GM21390 (cell line): ENCODE results near the gene UTP11.
"Not testable (repeated sequence)": the region's sequence is repeated elsewhere in the genome, so short reads cannot be mapped to it uniquely, and the experiment has no call there.

Source experiments
- ATAC-seq: cut with Tn5 transposase; IDR thresholded peaks from one replicate; pipeline ENCODE4 v1.9.1; 2021; ENCODE audit not compliant: unreplicated experiment

The UTP11 gene, protein sequence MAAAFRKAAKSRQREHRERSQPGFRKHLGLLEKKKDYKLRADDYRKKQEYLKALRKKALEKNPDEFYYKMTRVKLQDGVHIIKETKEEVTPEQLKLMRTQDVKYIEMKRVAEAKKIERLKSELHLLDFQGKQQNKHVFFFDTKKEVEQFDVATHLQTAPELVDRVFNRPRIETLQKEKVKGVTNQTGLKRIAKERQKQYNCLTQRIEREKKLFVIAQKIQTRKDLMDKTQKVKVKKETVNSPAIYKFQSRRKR

DNA sequence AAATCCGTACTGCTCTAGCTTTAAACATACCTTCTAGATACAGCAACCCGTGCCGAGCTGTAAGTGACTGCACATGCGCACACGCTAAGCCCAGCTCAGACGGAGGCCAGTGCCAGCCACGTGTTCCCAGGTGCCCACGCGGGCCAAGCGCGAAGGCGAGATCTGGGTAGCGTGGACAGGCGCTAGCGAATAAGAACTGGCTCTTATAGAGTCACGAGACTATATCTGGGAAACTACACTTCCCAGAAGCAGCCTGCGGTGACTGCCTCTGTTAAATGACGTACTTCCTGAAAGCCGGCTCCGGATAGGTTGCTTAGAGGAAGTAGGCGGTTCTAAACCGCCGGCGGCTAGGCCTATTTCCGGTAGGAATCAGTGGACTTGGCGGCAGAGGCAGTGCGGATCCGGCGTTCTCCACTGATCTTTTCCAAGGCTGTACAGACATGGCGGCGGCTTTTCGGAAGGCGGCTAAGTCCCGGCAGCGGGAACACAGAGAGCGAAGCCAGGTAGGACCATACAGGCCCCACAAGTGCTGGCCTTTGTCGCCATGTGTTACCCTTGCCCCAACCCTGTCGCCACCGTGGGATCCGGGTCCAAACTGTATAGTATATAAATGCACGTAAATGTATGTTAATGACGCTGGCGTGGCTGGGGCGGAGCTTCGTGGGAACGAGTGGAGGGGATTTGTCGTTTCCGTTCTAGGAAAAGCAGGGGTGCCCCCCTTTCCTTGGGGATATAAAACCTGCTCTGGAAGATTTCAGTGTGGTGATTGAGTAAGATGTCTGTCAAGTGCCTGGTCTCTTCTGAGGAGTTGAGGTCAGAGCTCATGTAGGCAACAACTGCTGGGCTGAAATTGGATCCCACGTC, at the start of gene UTP11:
Gene UTP11, plus strand, starts transcription at position 372 of the 864 bp plus-strand sequence. Its CDS starts 69 bp downstream, at position 441.
- peak; percentile 94 for ATAC-seq

DNA sequence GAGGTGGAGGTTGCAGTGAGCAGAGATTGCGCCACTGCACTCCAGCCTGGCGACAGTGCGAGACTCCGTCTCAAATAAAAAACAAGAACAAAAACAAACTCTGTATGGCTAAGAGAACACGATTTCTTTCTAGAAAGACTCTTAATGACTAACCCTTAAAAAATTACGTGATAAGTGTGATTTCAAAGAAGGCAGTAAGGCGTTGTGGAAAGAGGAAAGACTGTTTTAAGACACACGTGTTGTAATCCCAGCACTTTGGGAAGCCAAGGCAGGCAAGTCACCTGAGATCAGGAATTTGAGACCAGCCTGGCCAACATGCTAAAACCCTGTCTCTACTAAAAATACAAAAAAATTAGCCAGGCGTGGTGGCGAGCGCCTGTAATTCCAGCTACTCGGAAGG, 48.4 kb upstream of the UTP11 start:
- not testable (repeated sequence) for ATAC-seq

DNA sequence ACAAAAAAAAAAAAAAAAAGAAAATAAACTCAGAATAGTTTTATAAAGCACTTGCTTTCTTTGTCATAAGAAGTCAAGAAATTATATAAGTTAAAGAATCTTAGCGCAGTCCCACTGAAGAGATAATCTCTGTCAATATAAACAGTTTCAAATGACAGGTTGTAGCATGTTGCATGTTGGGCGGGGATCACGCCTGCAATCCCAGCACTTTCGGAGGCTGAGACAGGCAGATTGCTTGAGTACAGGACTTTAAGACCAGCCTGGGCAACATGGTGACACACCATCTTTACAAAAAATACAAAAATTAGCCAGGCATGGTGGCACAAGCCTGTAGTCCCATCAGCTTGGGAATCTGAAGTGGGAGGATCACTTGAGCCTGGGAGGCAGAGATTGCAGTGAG, 47.2 kb upstream of the UTP11 start:
- no peak for ATAC-seq

DNA sequence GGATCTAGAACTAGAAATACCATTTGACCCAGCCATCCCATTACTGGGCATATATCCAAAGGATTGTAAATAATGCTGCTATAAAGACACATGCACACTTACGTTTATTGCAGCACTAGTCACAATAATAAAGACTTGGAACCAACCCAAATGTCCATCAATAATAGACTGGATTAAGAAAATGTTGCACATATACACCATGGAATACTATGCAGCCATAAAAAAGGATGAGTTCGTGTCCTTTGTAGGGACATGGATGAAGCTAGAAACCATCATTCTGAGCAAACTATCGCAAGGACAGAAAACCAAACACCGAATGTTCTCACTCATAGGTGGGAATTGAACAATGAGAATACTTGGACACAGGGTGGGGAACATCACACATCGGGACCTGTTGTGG, 38.9 kb upstream of the UTP11 start:
- ATAC-seq: not testable (repeated sequence)

DNA sequence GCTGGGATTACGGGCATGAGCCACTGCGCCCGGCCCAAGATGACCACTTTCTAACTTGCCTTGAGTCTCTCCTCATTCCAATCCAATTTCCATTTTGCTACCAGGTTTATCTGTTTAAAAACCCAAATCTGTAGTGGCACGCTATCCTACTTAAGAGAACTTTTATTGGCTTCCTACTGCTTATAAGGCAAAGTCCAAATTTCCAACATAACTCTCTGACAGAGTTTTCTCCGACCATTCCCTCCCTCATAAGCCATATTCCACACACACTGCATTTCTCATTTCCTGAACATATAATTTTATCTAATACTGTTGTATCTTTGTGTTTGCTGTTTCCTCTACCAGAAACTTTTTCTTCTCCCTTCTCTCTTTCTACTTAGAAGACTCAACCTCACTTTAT, 38.0 kb upstream of the UTP11 start:
- no peak for ATAC-seq

DNA sequence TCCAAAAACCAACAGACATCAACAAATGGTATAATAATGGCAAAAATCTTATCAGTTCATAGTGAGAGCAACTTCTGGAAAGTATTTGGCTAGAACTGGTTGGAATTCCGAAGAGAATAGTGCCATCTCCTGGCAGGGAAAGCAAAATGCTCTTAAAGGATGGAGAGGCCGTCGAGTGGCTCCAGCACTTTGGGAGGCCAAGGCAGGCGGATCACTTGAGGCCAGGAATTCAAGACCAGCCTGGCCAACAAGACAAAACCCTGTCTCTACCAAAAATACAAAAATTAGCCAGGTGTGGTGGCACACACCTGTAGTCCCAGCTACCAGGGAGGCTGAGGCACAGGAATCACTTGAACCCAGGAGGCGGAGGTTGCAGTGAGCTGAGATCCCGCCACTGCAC, 37.5 kb upstream of the UTP11 start:
- ATAC-seq: not testable (repeated sequence)

DNA sequence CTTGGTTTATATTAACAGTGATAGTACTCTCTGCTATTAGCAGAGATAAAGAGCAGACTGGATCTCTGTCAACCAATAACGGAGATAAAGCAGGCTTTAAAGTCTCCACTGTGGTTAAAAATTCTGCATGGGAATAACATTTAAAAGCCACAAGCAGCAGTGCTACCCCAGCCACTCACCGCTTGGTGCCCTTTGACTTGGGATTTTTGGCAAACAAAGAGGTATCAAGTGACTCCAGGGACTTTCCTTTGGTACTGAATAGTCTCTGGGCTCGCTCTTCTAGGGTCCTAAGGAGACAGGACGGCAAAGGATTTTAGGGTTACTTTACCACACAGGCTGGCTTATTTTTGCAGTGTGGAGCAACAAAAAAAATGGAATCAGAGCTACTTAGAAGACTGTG, 34.0 kb upstream of the UTP11 start:
- no peak for ATAC-seq

DNA sequence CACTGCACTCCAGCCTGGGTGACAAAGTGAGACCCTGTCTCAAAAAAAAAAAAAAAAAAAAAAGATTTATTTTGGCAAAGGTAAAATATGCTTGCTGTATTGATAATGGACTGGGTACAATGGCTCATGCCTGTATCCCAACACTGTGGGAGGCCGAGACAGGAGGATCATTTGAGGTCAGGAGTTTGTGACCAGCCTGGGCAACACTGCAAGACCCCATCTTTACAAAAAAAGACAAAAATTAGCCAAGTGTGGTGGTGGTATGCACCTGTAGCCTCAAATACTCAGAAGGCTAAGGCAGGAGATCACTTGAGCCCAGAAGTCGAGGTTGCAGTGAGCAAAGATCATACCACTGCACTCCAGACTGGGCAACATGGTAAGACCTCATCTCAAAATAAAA, 29.0 kb upstream of the UTP11 start:
- no peak for ATAC-seq

DNA sequence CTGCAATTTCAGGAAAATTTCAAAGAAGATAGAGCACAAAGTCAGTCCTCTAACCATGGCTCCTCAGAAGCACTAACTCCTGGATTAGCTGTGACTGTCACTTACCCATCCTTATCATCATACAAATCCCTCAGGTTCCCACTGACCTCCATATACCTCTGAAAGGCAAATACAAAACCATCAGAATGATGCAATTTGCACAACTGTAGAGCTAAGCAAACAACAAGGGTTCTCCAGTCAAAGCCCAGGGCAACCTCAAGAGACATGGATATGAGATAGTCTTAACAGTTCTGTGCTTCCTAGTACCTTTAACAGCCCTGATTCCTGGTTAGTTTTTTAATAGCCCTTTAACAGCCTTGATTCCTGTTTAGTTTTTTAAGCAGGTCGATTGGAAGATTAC, 24.9 kb upstream of the UTP11 start:
- ATAC-seq: no peak

DNA sequence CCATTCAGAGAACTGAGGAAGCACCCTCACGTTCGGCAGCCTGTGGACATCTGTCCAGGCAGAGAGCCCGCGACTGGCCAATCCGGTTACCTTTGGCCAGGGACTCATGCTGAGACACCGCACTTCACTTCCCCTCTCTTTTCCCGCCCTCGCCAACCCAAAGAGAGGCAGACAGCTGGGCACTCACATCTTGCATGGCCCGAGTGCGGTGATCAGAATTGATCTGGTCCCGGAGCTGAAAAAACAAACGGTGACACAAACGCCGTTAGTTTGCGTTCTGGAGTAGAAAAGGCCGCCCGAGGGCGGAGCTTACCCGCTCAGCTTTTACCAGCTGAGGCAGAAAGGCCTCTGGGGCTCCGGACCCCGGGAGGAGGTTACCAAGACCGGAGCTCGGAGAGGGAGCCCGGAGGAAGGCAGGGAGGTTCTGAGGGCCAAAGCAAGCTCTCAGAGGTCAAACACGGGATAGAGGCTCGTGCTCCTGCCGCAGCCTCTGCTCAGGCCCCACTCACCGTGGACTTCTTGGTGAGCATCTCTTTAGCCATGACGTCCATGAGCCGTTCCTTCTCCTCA, 23.1 kb upstream of the UTP11 start:
- ATAC-seq: peak; percentile 26

DNA sequence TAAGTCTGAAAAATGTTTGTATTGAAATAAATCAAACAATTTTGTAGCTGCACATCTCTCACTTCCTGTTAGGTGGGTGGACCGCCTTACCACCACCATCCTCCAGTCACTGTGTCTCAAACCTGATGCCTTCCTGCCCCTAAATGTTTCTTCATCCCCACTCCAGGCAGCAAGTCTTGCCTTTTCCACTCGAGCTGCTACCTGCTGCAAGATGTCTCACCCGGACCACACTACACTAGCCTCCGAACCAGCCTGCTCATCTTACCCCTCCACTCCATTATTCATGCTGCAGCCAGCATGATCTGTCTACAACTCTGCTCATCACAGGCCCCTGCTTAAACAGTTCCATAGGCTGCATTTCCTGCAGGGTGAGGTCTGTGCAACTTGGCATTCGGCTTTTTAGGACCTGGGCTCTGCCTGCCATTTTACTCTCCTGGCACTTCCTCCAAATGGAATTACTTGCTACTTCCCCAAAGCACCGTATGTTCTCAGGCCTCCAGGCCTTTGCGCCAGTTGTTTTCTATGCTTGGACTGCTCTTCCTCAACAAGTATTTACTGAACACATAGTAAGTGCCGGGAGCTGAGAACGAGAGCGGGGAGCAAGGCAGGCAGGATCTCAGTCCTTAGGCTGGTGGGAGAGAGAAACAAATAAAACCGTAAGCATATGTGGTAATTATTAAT, 17.5 kb upstream of the UTP11 start:
- ATAC-seq: no peak

DNA sequence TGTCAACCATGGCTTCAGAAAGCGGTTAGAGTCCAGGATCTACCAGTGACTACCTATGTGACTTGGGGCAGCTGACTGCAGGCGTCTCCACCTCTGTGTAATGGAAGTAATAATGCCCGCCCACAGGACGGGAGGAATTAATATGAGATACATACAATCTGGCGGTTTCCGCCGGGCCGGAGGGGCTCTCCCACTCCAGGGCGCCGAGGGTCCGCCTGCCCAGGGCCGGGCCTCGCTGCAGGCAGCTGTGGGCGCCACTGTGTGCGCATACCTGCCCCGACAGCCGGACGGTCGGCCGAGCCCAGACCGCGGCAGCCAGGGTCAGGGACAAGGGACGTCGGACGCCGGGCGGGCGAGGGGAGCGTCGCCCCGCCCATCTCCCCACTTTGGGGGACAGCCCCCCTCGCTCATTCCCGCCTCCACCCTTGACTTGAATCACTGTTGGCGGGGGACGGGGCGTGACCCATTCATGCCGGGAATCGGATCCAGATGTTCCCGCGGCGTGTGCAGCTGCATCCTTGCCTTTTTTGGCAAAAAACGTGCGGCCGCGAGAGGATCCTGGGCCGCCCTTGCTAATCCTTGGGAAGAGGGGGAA, 16.7 kb upstream of the UTP11 start:
- ATAC-seq: no peak

DNA sequence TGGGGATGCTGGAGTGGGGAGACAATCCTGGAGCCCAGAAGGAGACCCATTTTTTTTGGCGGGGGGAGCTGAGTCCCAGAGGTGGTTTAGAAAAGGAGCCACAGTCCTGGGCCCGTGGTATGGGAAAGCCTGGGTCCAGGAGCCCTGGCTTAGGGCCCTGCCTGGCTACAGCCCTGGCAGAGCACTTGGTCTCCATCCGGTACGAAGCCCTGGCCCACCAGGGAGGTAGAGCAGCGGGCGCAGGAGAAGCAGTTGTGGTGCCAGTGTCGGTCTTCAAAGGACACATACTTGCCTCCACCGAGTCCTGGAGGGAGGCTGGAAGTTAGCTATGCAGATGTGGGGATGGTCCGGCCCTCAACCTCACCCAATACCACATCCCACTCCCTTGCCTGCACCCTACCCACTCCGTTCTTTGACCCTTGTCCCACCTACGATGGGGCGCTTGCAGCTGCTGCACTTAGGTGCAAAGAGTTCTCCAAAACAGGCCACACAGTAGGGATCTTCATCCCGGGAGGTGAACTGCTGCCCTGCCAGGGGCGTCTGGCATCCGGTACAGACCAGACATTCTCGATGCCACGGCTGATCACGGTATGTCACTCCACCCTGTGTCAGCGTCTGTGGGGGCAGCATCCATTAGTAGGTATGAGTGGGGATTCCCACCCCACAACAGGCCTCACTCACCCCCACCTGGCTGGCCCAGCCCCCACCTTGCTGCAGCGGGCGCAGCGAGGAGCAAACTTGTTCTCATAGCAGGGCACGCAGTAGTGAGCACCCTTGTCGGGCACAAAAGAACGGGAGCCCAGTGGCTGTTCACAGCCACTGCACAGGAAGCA, 15.1 kb upstream of the UTP11 start:
- ATAC-seq: no peak

DNA sequence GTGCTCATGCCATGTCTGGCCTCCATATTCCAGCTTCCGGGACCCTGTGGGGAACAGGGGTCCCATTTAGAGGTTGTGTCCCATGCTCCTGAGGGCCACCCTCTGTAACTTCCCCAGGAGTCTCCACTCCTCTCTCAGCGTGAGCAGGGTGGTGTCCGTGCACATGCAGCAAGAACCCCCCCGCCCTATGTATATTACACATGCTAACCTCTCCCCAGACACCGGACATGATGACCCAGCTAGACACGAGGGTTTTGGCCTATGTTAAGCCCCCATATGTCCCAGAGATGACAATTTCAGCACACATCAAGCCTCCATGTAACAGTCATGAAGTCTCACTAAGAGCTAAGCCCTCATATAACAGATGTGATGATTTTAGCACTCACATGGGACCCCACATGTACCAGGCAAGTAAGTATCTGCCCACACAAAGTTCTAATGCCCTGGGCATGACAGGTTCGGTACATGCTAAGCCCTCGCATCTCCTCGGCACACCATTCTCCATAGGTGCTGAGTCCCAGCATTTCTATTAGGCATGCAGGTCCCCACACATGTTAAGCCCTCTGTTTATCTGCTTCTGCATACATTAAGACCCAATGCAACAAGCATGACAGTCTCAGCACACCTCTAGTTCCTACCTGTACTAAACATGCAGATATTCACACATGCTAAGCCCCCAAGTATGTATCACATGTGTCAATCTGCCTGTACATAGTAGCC, 14.3 kb upstream of the UTP11 start:
- no peak for ATAC-seq

DNA sequence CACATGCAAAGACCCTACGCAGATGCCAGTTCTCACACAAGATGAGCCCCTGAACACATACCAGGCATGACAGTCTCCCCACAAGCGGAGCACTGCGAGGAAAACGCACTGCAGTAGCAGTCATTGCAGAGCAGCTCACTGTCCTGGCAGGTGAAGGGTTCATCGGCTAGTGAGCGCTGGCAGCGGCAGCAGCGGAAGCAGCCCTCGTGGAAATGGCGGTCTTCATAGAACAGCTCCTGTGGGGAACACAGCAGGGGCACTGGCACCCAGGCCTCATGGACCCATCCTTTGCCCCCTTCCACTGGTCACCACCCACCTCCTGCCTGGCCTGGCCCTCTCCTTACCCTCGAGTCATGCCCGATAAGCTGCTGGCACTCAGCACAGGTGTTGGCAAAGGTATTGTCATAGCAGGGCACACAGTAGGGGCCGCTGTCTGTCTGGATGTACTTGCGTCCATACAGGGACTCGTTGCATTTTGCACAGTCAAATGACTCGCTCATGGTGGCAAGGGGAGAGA, 13.6 kb upstream of the UTP11 start:
- ATAC-seq: no peak

DNA sequence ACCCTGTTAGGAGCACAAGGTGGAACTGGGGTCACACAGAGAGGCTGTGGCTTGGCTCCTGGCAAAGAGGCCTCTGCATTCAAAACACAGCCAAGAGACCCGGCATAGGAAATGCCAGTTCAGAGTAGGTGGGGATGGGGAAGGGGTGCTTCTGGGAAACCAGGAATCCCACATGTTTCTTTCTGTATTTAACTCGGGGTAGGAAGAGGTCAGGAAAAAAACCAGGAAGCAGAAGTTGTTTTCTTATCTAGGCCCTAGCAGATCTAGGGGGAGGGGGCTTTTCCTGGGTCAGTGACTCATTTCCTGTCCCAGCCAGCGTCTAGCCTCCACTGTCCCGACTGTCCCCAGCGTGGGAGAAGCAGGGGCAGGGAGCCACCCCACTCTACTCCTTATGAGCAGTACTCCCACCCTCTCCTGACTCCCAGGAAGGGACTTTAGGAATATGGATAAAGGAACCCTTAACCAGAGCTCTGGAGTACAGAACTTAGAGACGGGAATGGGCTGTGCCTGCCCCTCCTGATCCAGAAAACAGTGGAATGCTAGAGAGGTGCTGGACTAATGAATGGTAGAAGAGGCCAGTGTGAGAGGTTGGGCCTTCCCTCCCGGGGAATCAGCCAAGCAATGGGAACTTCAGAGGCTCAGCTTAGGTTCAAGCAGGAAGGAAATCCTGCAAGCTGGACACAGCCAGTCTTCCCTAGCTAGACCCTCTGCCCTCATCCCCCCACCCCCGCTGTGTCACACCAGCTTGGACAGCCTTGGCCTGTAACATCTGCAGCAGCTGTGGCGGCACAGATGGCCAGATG, 12.9 kb upstream of the UTP11 start:
- no peak for ATAC-seq

DNA sequence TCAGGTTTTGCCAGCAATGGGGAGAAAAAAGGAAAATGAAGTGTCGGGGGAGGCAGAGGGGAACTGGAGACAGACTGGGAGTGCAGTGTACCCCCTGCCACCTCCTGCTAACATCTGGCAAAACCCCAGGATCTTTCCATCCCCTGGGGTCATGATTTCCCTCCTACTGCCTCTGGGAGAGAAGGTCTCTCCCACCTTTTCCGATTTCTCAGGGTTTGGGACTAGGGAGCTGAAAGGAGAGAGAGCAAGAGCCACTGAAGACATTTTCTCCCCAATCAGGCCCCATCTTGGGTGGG, 12.4 kb upstream of the UTP11 start:
- ATAC-seq: no peak

DNA sequence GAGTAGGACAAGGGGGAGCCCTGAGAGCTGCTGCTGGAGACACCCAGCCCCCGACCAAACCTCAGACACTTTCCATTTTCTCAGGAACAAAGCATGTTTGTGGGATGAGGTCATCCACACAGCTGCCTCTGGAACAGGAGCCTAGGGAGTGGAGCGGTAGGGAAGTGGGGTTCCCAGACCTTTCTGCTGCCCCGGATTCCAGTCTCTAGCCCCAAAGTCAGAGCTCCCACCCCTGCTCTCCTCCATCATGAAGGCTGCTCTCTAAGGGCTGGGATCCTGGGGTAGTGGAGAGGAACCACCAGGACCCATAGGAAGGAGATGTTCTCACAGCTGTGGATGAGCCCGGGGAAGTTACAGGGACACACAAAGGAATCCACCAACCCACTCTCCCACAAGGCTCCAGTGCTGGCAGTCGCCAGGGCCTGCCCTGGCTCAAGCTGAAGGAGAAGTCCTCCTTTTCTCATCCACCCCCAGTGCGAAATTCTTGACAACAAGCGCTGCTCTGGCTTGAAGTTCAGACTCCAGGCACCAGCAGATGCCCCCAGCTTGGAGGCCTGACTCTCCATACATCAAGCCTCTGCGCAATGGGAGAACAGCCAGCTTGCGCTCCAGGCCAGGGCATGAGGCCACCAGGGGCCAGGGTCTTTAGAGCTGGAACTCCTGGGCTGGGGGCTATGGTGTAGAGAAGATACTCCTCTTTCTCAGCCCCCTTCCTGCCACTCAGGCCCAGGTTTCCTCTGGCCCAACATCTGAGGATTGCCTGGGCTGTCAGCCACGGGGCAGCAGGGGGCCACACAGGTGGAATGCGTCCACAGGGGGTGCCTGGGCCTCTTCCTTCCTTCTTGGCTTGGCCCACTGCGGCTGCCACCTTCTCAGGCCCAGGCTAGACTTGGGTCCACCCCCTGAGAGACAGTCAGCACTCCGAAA, 11.7 kb upstream of the UTP11 start:
- ATAC-seq: no peak
